ENCODE data around the gene FOXN3. TPM values are rescaled to one million over a fixed set of nuclear protein-coding genes. Genes with fewer than 3 reads are reported as not detected.

Gene FOXN3
- total and polyA plus RNA-seq, 8 donors, result 43.5 to 80.7 (median 49.1) TPM

GRCh38 chr14:89248411-89249064 lies 168.5 kb downstream of the FOXN3 start:
- intact Hi-C loops (cut with DNase I), result no loop called here
- no peaks in the 10 kb centered on the region for H3K27me3 ChIP-seq
- H3K36me3 ChIP-seq, result peaks cover 0 to 3% of the 10 kb centered on the region in 2 donors
- H3K4me3 ChIP-seq, result no peak overlapping the region
- H3K9me3 ChIP-seq, result no peaks in the 10 kb centered on the region
- no peak for TF ChIP-seq CTCF (IDR thresholded peaks at IDR 0.05)
- H3K4me1 ChIP-seq, result peaks cover 4 to 5% of the 10 kb centered on the region in 2 donors
- DNase-seq (no peak), ATAC-seq (peak; percentile 67)
- no peak overlapping the region for H3K27ac ChIP-seq

- no peaks in the 10 kb centered on the region for H3K36me3 ChIP-seq
- ATAC-seq, result no peak
- H3K9me3 ChIP-seq, result no peaks in the 10 kb centered on the region
- no peak overlapping the region for H3K27ac ChIP-seq
- H3K4me1 ChIP-seq, result peaks cover 4 to 5% of the 10 kb centered on the region in 2 donors
- no peaks in the 10 kb centered on the region for H3K27me3 ChIP-seq
- no peak overlapping the region for H3K4me3 ChIP-seq
- TF ChIP-seq CTCF (IDR thresholded peaks at IDR 0.05), result no peak
- DNase-seq, result no peak
- intact Hi-C loops (cut with DNase I), result no loop called here
Observed at GRCh38 chr14:89247457-89248122, 169.4 kb downstream of the FOXN3 start.

- H3K4me1 ChIP-seq, result peaks cover 4 to 9% of the 10 kb centered on the region in 2 donors
- no peaks in the 10 kb centered on the region for H3K27me3 ChIP-seq
- no peak overlapping the region for H3K4me3 ChIP-seq
- intact Hi-C loops (cut with DNase I), result no loop called here
- no peaks in the 10 kb centered on the region for H3K36me3 ChIP-seq
- H3K27ac ChIP-seq, result no peak overlapping the region
- ATAC-seq, result no peak
- no peak for TF ChIP-seq CTCF (IDR thresholded peaks at IDR 0.05)
- no peaks in the 10 kb centered on the region for H3K9me3 ChIP-seq
- DNase-seq, result no peak
Observed at GRCh38 chr14:89246290-89246689, 170.7 kb downstream of the FOXN3 start.

GRCh38 chr14:89245802-89246201 lies 171.2 kb downstream of the FOXN3 start:
- Histone ChIP-seq H3K27ac (no peak overlapping the region), H3K27me3 (no peaks in the 10 kb centered on the region), H3K36me3 (no peaks in the 10 kb centered on the region), H3K4me3 (no peak overlapping the region), H3K4me1 (peaks cover 4 to 14% of the 10 kb centered on the region in 2 donors), H3K9me3 (no peaks in the 10 kb centered on the region)
- intact Hi-C loops (cut with DNase I), result no loop called here
- ATAC-seq (no peak), DNase-seq (no peak)
- TF ChIP-seq CTCF (IDR thresholded peaks at IDR 0.05), result no peak

GRCh38 chr14:89244720-89245119 lies 172.3 kb downstream of the FOXN3 start:
- Histone ChIP-seq H3K4me1 (peaks cover 4 to 21% of the 10 kb centered on the region in 2 donors), H3K36me3 (no peaks in the 10 kb centered on the region), H3K4me3 (no peak overlapping the region), H3K27me3 (no peaks in the 10 kb centered on the region), H3K9me3 (no peaks in the 10 kb centered on the region), H3K27ac (no peak overlapping the region)
- ATAC-seq (no peak), DNase-seq (no peak)
- intact Hi-C loops (cut with DNase I), result no loop called here
- no peak for TF ChIP-seq CTCF (IDR thresholded peaks at IDR 0.05)

Measured in left lung (tissue), 10 donors.